Sciatic nerve (tissue), 2 donors: ENCODE data around the gene DNASE2. TPM values are rescaled to one million over a fixed set of nuclear protein-coding genes. Genes with fewer than 3 reads are reported as not detected.

Experiments
- ATAC-seq: fragments of 200-7000 bp; cut with Tn5 transposase; one replicate; pipeline ENCODE4 v1.9.1; 2020; ENCODE audit warnings: mild to moderate bottlenecking, moderate library complexity
- DNase-seq: peaks from one replicate; pipeline ENCODE4 v3.0.0-alpha.2; 2020; ENCODE audit warnings: low spot score
- intact Hi-C: fragments of 100-400 bp; cut with DNase I; formaldehyde crosslinking; loops from one replicate; pipeline ENCODE4 v1.14.2; 2022
- total RNA-seq: library from RNA; stranded (reverse); fragmentation: NEBNext Ultra II Directional; extraction: Animal tissue kit (Norgen Biotek cat#: 25700); gene quantifications from one replicate; pipeline ENCODE4 v1.2.1, GENCODE V29; 2021
- donor health status: DM: no; HTN: no; CAD: no.
- donor health status: DM: no; HTN: no; CAD: no.

DNASE2 gene
- total RNA-seq, 1 donor from 2014 or later: 26.7 TPM

GRCh38 chr19:12888006-12888603, 6.9 kb upstream of the DNASE2 start:
- no peak for DNase-seq
- ATAC-seq: no peak
- intact Hi-C loops: no loop called here

- ATAC-seq: no peak
- no peak for DNase-seq
- intact Hi-C loops: no loop called here
These were observed 5.9 kb upstream of the DNASE2 start, which contains the start of gene KLF1 for GRCh38 chr19:12886969-12887747. TSS of gene KLF1 (minus strand) at chr19:12887201. CDS start at chr19:12887140, 61 bp downstream.

GRCh38 chr19:12886651-12886968, 5.4 kb upstream of the DNASE2 start:
- DNase-seq (no peak), ATAC-seq (no peak)
- intact Hi-C loops: no loop called here

- ATAC-seq: no peak
- no peak for DNase-seq
- intact Hi-C loops: no loop called here
These were observed 4.8 kb upstream of the DNASE2 start for GRCh38 chr19:12885749-12886650.

GRCh38 chr19:12884926-12885748, 3.9 kb upstream of the DNASE2 start:
- ATAC-seq (no peak), DNase-seq (peak; percentile 84)
- intact Hi-C loops: no loop called here

GRCh38 chr19:12884627-12884925, 3.3 kb upstream of the DNASE2 start:
- no peak for DNase-seq
- intact Hi-C loops: no loop called here
- no peak for ATAC-seq

GRCh38 chr19:12884202-12884601, 3.0 kb upstream of the DNASE2 start:
- intact Hi-C loops: no loop called here
- no peak for ATAC-seq

GRCh38 chr19:12882589-12882988, 1.3 kb upstream of the DNASE2 start:
- intact Hi-C loops: no loop called here
- ATAC-seq (no peak), DNase-seq (no peak)

More at GRCh38 chr19:12884202-12884601, 3.0 kb upstream of the DNASE2 start:
- no peak for DNase-seq

- peak; percentile 53 for ATAC-seq
- intact Hi-C loops: no loop called here
- peak; percentile 68 for DNase-seq
These were observed 588 bp downstream of the DNASE2 start for GRCh38 chr19:12880551-12881171.

GRCh38 chr19:12875086-12875485, 6.2 kb downstream of the DNASE2 start:
- DNase-seq (no peak), ATAC-seq (no peak)
- intact Hi-C loops: no loop called here

- DNase-seq (no peak), ATAC-seq (no peak)
- intact Hi-C loops: no loop called here
These were observed 7.1 kb downstream of the DNASE2 start for GRCh38 chr19:12873891-12874745.

GRCh38 chr19:12872941-12873890, 8.0 kb downstream of the DNASE2 start:
- DNase-seq (peak; percentile 81), ATAC-seq (peak; percentile 71)
- intact Hi-C loops: no loop called here

- ATAC-seq (no peak), DNase-seq (no peak)
- intact Hi-C loops: no loop called here
These were observed 9.0 kb downstream of the DNASE2 start for GRCh38 chr19:12872255-12872654.

- intact Hi-C loops: no loop called here
- ATAC-seq (no peak), DNase-seq (no peak)
These were observed 9.6 kb downstream of the DNASE2 start for GRCh38 chr19:12871681-12872080.

GRCh38 chr19:12868540-12869112, 12.6 kb downstream of the DNASE2 start:
- DNase-seq: no peak
- no peak for ATAC-seq
- intact Hi-C loops: no loop called here
